H1 (cell line): ENCODE data around the gene PDE4C. TPM values are rescaled to one million over a fixed set of nuclear protein-coding genes. Genes with fewer than 3 reads are reported as not detected.
A peak's percentile ranks its signal among the peaks of the same experiment; 100 is the strongest.

Experiments used
- CTCF ChIA-PET: fragments of 300-600 bp; sonication (Branson Sonifier 250); formaldehyde crosslinking; loops from one replicate; lab custom pipeline; 2021; ENCODE audit not compliant: partially characterized antibody; lab: Charles Lee
- POLR2A ChIA-PET: fragments of 300-600 bp; sonication (Branson Sonifier 250); formaldehyde crosslinking; loops from one replicate; lab custom pipeline; 2021; ENCODE audit warnings: inconsistent platforms; ENCODE audit not compliant: partially characterized antibody; lab: Charles Lee
- DNase-seq, 2 experiments: peaks; one replicate each; pipeline versions ENCODE4 v3.0.0 to v3.0.0-alpha.2; 2010 to 2022; ENCODE audit warnings: low spot score in 2 of 2, low read depth in 1 of 2, mixed read lengths in 1 of 2
- FAIRE-seq: peaks from 2 replicates; lab custom pipeline; 2011; peaks lifted over from hg19 to GRCh38; lab: Jason Lieb, UNC
- H2AFZ ChIP-seq: 2 replicates; pipeline ENCODE4 v1.8.1; 2012; ENCODE audit warnings: low read length, inconsistent platforms
- H2AK5ac ChIP-seq: 2 replicates; pipeline ENCODE4 v1.6.1; 2013; ENCODE audit warnings: low read depth, low read length
- H2BK120ac ChIP-seq: replicated peaks from 2 replicates; pipeline ENCODE3; 2013; ENCODE audit warnings: low read depth, low read length, inconsistent platforms
- H2BK12ac ChIP-seq: 2 replicates; pipeline ENCODE4 v1.6.1; 2013; ENCODE audit warnings: low read depth, low read length
- H2BK15ac ChIP-seq: 2 replicates; pipeline ENCODE4 v1.6.1; 2013; ENCODE audit warnings: low read length
- H2BK20ac ChIP-seq: 2 replicates; pipeline ENCODE4 v1.6.1; 2013; ENCODE audit warnings: low read length
- H2BK5ac ChIP-seq: 2 replicates; pipeline ENCODE4 v1.6.1; 2013; ENCODE audit warnings: low read depth, low read length
- H3K14ac ChIP-seq: 2 replicates; pipeline ENCODE4 v1.6.1; 2013; ENCODE audit warnings: inconsistent platforms; ENCODE audit not compliant: insufficient read length
- H3K18ac ChIP-seq: 2 replicates; pipeline ENCODE4 v1.6.1; 2013; ENCODE audit warnings: low read length; ENCODE audit errors: extremely low read depth
- H3K23ac ChIP-seq: 2 replicates; pipeline ENCODE4 v1.6.1; 2013; ENCODE audit warnings: inconsistent platforms; ENCODE audit not compliant: insufficient read length
- H3K23me2 ChIP-seq: 2 replicates; pipeline ENCODE4 v1.6.1; 2013; ENCODE audit warnings: low read depth, low read length
- H3K27ac ChIP-seq: 2 replicates; pipeline ENCODE4 v1.6.1; 2011; ENCODE audit warnings: low read depth, low read length, inconsistent platforms
- H3K27me3 ChIP-seq, 4 experiments: replicated peaks in 1 of 4; 1 replicate in 1 of 4; 2 replicates in 3 of 4; pipeline versions ENCODE4 v1.6.1 to v1.8.1; 2011 to 2013; ENCODE audit warnings: low read length in 3 of 4, mild to moderate bottlenecking in 3 of 4, inconsistent platforms in 2 of 4, mixed read lengths in 2 of 4, moderate library complexity in 1 of 4; ENCODE audit not compliant: control insufficient read depth in 3 of 4, insufficient read depth in 3 of 4; ENCODE audit errors: extremely low read depth in 1 of 4
- H3K36me3 ChIP-seq, 4 experiments: 2 replicates each; pipeline versions ENCODE4 v1.6.1 to v1.8.1; 2011 to 2013; ENCODE audit warnings: mild to moderate bottlenecking in 4 of 4, low read length in 3 of 4, moderate library complexity in 2 of 4, control low read depth in 1 of 4, inconsistent platforms in 1 of 4; ENCODE audit not compliant: insufficient read depth in 4 of 4, control insufficient read depth in 2 of 4
- H3K4ac ChIP-seq: replicated peaks from 2 replicates; pipeline ENCODE3; 2013; ENCODE audit warnings: low read length, low read depth, mixed read lengths, inconsistent platforms; ENCODE audit not compliant: insufficient read length
- H3K4me1 ChIP-seq, 4 experiments: replicated peaks in 1 of 4; 1 replicate in 1 of 4; 2 replicates in 3 of 4; pipeline versions ENCODE4 v1.6.1 to v1.8.1; 2011 to 2013; ENCODE audit warnings: low read length in 3 of 4, inconsistent platforms in 2 of 4, mixed read lengths in 1 of 4; ENCODE audit not compliant: insufficient read depth in 4 of 4, control insufficient read depth in 3 of 4
- H3K4me2 ChIP-seq, 2 experiments: 2 replicates each; pipeline versions ENCODE4 v1.6.1 to v1.8.1; 2011 to 2013; ENCODE audit warnings: low read depth in 2 of 2, low read length in 2 of 2, control low read depth in 1 of 2, inconsistent platforms in 1 of 2, mild to moderate bottlenecking in 1 of 2; ENCODE audit not compliant: insufficient read depth in 1 of 2
- H3K4me3 ChIP-seq, 4 experiments: fragments of 200-600, 300-600 bp in 1 of 4; sonication (generic), shearing (Covaris generic), sonication (Bioruptor Twin) in 1 of 4; 2 replicates each; pipeline versions ENCODE4 v1.5.1 to v1.8.1; 2011 to 2016; ENCODE audit warnings: low read length in 4 of 4, low read depth in 3 of 4, control low read depth in 2 of 4, inconsistent platforms in 2 of 4, mild to moderate bottlenecking in 2 of 4, mixed read lengths in 1 of 4, moderate library complexity in 1 of 4; ENCODE audit not compliant: insufficient read depth in 2 of 4; ENCODE audit errors: extremely low read depth in 1 of 4
- H3K56ac ChIP-seq: replicated peaks from 2 replicates; pipeline ENCODE3; 2013; ENCODE audit warnings: low read depth, mild to moderate bottlenecking, mixed read lengths, low read length, inconsistent platforms; ENCODE audit not compliant: insufficient read length
- H3K79me1 ChIP-seq: 2 replicates; pipeline ENCODE4 v1.6.1; 2013; ENCODE audit warnings: low read depth, low read length, control low read depth
- H3K79me2 ChIP-seq, 2 experiments: 2 replicates each; pipeline versions ENCODE4 v1.6.1 to v1.8.1; 2012 to 2013; ENCODE audit warnings: low read length in 2 of 2, mild to moderate bottlenecking in 2 of 2, inconsistent platforms in 1 of 2; ENCODE audit not compliant: insufficient read depth in 2 of 2, control insufficient read depth in 1 of 2
- H3K9ac ChIP-seq, 4 experiments: replicated peaks in 1 of 4; 1 replicate in 1 of 4; 2 replicates in 3 of 4; pipeline versions ENCODE4 v1.6.1 to v1.8.1; 2011 to 2013; ENCODE audit warnings: low read depth in 3 of 4, low read length in 3 of 4, control low read depth in 2 of 4, mild to moderate bottlenecking in 2 of 4, moderate library complexity in 2 of 4, inconsistent platforms in 1 of 4; ENCODE audit errors: extremely low read depth in 1 of 4
- H3K9me3 ChIP-seq, 2 experiments: 2 replicates each; pipeline versions ENCODE4 v1.6.1 to v1.8.1; 2012 to 2013; ENCODE audit warnings: mild to moderate bottlenecking in 2 of 2, moderate library complexity in 2 of 2, control low read depth in 1 of 2, inconsistent platforms in 1 of 2, low read depth in 1 of 2, low read length in 1 of 2, mixed read lengths in 1 of 2; ENCODE audit not compliant: insufficient read depth in 2 of 2
- H4K20me1 ChIP-seq, 2 experiments: replicated peaks in 1 of 2; 2 replicates each; pipeline versions ENCODE3 to v1.8.1; 2011 to 2013; ENCODE audit warnings: inconsistent platforms in 2 of 2, low read length in 2 of 2, mild to moderate bottlenecking in 1 of 2; ENCODE audit not compliant: insufficient read depth in 2 of 2, control insufficient read depth in 1 of 2
- H4K5ac ChIP-seq: 2 replicates; pipeline ENCODE4 v1.6.1; 2013; ENCODE audit warnings: low read length, low read depth, mixed read lengths, inconsistent platforms; ENCODE audit not compliant: insufficient read length
- H4K8ac ChIP-seq: 2 replicates; pipeline ENCODE4 v1.8.0; 2013; ENCODE audit warnings: mild to moderate bottlenecking, moderate library complexity, low read length, inconsistent platforms; ENCODE audit not compliant: insufficient read depth; ENCODE audit errors: extremely low read depth
- H4K91ac ChIP-seq: replicated peaks from 2 replicates; pipeline ENCODE3; 2013; ENCODE audit warnings: low read length, mixed read lengths, inconsistent platforms; ENCODE audit not compliant: insufficient read length
- ASH2L ChIP-seq: fragments of 200-600, 300-600 bp; sonication (generic); IDR thresholded peaks from one replicate; pipeline ENCODE4 v1.7.1; 2017; ENCODE audit warnings: low read length
- CEBPB ChIP-seq: IDR thresholded peaks from 2 replicates; pipeline ENCODE4 v1.6.1; 2012; ENCODE audit warnings: low read depth, low read length
- RXRA ChIP-seq: IDR thresholded peaks from 2 replicates; pipeline ENCODE4 v1.6.1; 2011; ENCODE audit warnings: low read depth, mild to moderate bottlenecking, low read length, moderate library complexity; ENCODE audit not compliant: insufficient read depth
- SAP30 ChIP-seq: fragments of 300-600 bp; sonication (generic); IDR thresholded peaks from 2 replicates; pipeline ENCODE4 v1.7.1; 2012; ENCODE audit warnings: low read length, moderate library complexity, mild to moderate bottlenecking, inconsistent platforms; ENCODE audit not compliant: insufficient read depth, insufficient replicate concordance
- SUZ12 ChIP-seq: fragments of 200-600 bp; sonication (generic); IDR thresholded peaks from 2 replicates; pipeline ENCODE4 v1.6.1; 2012; ENCODE audit warnings: mild to moderate bottlenecking, inconsistent platforms, low read length, moderate library complexity, mixed read lengths
- TAF1 ChIP-seq: IDR thresholded peaks from 2 replicates; pipeline ENCODE4 v1.6.1; 2011; ENCODE audit warnings: mild to moderate bottlenecking, low read depth, low read length
- TEAD4 ChIP-seq: IDR thresholded peaks from 2 replicates; pipeline ENCODE4 v1.6.1; 2012; ENCODE audit warnings: low read depth, low read length, inconsistent platforms, mixed read lengths
- YY1 ChIP-seq: IDR thresholded peaks from 2 replicates; pipeline ENCODE4 v1.6.1; 2011; ENCODE audit warnings: low read depth, mild to moderate bottlenecking, low read length
- ZNF274 ChIP-seq: IDR thresholded peaks from 2 replicates; pipeline ENCODE4 v1.7.0; 2012; ENCODE audit warnings: low read length, borderline replicate concordance; ENCODE audit errors: extremely low read depth
- WGBS, 2 experiments: shearing (Covaris generic) in 1 of 2; methylation state at CpG; one replicate each; pipeline versions ENCODE4 v1.1.6 to v1.1.7; 2013 to 2015; ENCODE audit warnings: low lambda C conversion rate in 2 of 2, mixed read lengths in 2 of 2, inconsistent platforms in 1 of 2, low coverage in 1 of 2, missing lambda C conversion rate in 1 of 2; ENCODE audit not compliant: insufficient replicate concordance in 2 of 2, insufficient coverage in 1 of 2, insufficient read length in 1 of 2; ENCODE audit errors: extremely low coverage in 1 of 2, missing lambda C conversion rate in 1 of 2; 5-methylcytosine and 5-hydroxymethylcytosine counted together
- polyA plus RNA-seq, 7 experiments: library from polyadenylated mRNA; depleted of rRNA in 3 of 7; stranded (reverse) in 5 of 7; unstranded in 2 of 7; fragments of >200 nt in 5 of 7; fragments of 200-250 nt in 2 of 7; gene quantifications; 1 replicate in 5 of 7; 2 replicates in 1 of 7; 4 replicates in 1 of 7; pipeline versions ENCODE4 v1.2.1 to v1.2.3, GENCODE V29; 2011 to 2013; ENCODE audit warnings: missing spikeins in 2 of 7, mixed read lengths in 2 of 7
- total RNA-seq: library from RNA; stranded (reverse); fragmentation: NEBNext Ultra II Directional; extraction: Animal tissue kit (Norgen Biotek cat#: 25700); gene quantifications from 2 replicates; pipeline ENCODE4 v1.2.1, GENCODE V29; 2021
- TF ChIP-seq, protein P1 (sequence below): IDR thresholded peaks from 2 replicates; pipeline ENCODE4 v1.6.1; 2011; ENCODE audit warnings: low read length, improper control_type of control experiment

Gene PDE4C
- total and polyA plus RNA-seq, 2 of the 8 experiments (the other 6 are each of a cell fraction or from before 2014, with no cell fraction given), result 2.7 to 3.1 TPM

DNA sequence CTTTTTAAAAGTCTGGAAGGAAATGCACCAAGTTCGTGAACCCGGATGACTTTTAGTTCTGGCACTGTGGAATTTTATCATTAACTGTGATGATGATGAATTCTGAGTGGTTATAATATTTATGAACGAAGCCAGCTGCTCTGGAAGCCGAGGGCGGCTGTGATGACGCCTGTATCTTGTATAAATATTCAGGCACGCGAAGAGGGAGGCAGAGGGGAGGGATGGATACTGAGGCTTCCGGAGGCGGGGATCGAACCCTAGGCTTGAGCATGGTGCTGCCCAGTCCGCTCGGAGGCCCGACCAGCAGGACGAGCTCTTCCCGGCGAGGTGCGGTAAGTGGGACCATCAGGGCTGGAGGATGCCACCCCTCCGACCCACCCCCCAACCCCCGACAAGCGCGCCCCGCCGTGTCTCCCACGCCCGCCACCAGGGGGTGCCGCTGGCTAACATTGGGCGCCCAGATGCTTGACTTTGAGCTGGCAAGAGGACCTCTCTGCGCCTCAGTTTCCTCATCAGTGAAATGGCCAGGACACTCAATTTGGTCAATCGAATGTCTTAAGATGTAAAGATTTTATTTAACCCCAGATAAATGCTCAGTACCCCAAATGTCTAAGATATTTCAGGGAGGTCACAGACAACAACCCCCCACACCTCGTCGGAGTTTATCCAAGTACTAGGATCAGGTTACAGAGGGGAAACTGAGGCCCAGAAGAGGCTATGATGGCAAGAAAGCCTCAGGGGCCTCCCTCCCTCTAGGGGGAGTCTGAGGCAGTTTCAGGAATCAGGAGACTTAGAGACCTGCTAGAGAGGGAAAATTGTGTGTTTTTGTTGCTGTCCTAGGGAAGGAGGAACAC is 17.9 kb downstream of the PDE4C start:
- Histone ChIP-seq H3K27me3 (no peaks in the 10 kb centered on the region), H2AK5ac (no peak overlapping the region), H2AFZ (no peak overlapping the region), H3K18ac (no peak overlapping the region), H3K4me1 (peaks cover 0 to 6% (median 2%) of the 10 kb centered on the region in 4 experiments; a peak in 5 of 7 replicates), H3K36me3 (no peaks in the 10 kb centered on the region), H4K20me1 (peaks cover 0 to 6% of the 10 kb centered on the region in 2 experiments), H4K5ac (no peak overlapping the region), H3K79me1 (peaks cover 2% of the 10 kb centered on the region; the same call in 1 of the 2 replicates), H3K27ac (no peak overlapping the region), H2BK15ac (peak overlapping the region; percentile 29; the same call in 1 of the 2 replicates), H3K9ac (no peak overlapping the region), H2BK120ac (no peak overlapping the region), H3K4ac (no peak overlapping the region), H3K4me3 (no peak overlapping the region), H3K56ac (no peak overlapping the region), H3K23me2 (peaks cover 8% of the 10 kb centered on the region), H2BK20ac (no peak overlapping the region), H4K91ac (no peak overlapping the region), H2BK5ac (no peak overlapping the region), H3K4me2 (no peak overlapping the region), H4K8ac (no peak overlapping the region; the same call in 1 of the 2 replicates), H3K79me2 (no peaks in the 10 kb centered on the region), H3K23ac (no peak overlapping the region), H3K14ac (no peak overlapping the region), H2BK12ac (no peak overlapping the region), H3K9me3 (no peaks in the 10 kb centered on the region)
- ChIA-PET CTCF (interaction anchor here (0.8 to 11.5 kb wide), 9 partner anchors 12 to 71 kb away, joined by 3 to 305 read pairs (median 7); partner anchors contain the start of gene PIK3R2), POLR2A (interaction anchor here (0.8 to 7.3 kb wide), 7 partner anchors 12 to 72 kb away, joined by 3 to 65 read pairs (median 4); partner anchors contain the start of genes IQCN and JUND)
- DNase-seq, result peak in 1 of 2 experiments; percentile 86
- 68% methylated on average over 14 of the region's 32 CpGs; no CpG with 5 or more reads in 1 of the 2 experiments for WGBS, 2 experiments
- no peak for FAIRE-seq
- TF ChIP-seq CEBPB (no peak), YY1 (no peak), TAF1 (no peak), SAP30 (no peak), ZNF274 (no peak), SUZ12 (no peak), RXRA (no peak), TEAD4 (no peak), ASH2L (no peak)
- TF ChIP-seq, protein P1, sequence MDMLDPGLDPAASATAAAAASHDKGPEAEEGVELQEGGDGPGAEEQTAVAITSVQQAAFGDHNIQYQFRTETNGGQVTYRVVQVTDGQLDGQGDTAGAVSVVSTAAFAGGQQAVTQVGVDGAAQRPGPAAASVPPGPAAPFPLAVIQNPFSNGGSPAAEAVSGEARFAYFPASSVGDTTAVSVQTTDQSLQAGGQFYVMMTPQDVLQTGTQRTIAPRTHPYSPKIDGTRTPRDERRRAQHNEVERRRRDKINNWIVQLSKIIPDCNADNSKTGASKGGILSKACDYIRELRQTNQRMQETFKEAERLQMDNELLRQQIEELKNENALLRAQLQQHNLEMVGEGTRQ, result no peak
